NCI-H2107 treated with DMSO at 0.1 percent for 48 hours (cell line): ENCODE data around the gene BRD3OS.

Experiments used
- DNase-seq: peaks from one replicate; lab custom pipeline; 2025; ENCODE audit not compliant: unreplicated experiment; lab: John Stamatoyannopoulos, UW

The BRD3OS gene

GRCh38 chr9:134032456-134033222 lies 7.4 kb downstream of the BRD3OS start:
- no peak for DNase-seq

- no peak for DNase-seq
Measured at GRCh38 chr9:134033516-134034214, 8.4 kb downstream of the BRD3OS start.

GRCh38 chr9:134034215-134035040 lies 9.1 kb downstream of the BRD3OS start:
- no peak for DNase-seq

GRCh38 chr9:134035041-134036039 lies 10.1 kb downstream of the BRD3OS start:
- DNase-seq = no peak

GRCh38 chr9:134036130-134036529 lies 10.8 kb downstream of the BRD3OS start:
- no peak for DNase-seq

GRCh38 chr9:134037641-134038040 lies 12.4 kb downstream of the BRD3OS start:
- no peak for DNase-seq

GRCh38 chr9:134039386-134040175 lies 14.3 kb downstream of the BRD3OS start:
- no peak for DNase-seq

- no peak for DNase-seq
Measured at GRCh38 chr9:134040176-134040565, 14.9 kb downstream of the BRD3OS start.

- DNase-seq = no peak
Measured at GRCh38 chr9:134040781-134041648, 15.7 kb downstream of the BRD3OS start.

GRCh38 chr9:134041649-134041962 lies 16.3 kb downstream of the BRD3OS start:
- DNase-seq = no peak

- no peak for DNase-seq
Measured at GRCh38 chr9:134043531-134043988, 18.3 kb downstream of the BRD3OS start.

GRCh38 chr9:134044944-134045343 lies 19.7 kb downstream of the BRD3OS start:
- no peak for DNase-seq

GRCh38 chr9:134045841-134046544 lies 20.7 kb downstream of the BRD3OS start:
- DNase-seq = no peak

- no peak for DNase-seq
Measured at GRCh38 chr9:134046894-134047681, 21.8 kb downstream of the BRD3OS start.

GRCh38 chr9:134047868-134048581 lies 22.7 kb downstream of the BRD3OS start:
- no peak for DNase-seq

GRCh38 chr9:134048582-134048968 lies 23.3 kb downstream of the BRD3OS start:
- DNase-seq = no peak

GRCh38 chr9:134049236-134049635 lies 24.0 kb downstream of the BRD3OS start:
- no peak for DNase-seq
